ENCODE measurements around the gene ANAPC4.

Gene ANAPC4

DNA sequence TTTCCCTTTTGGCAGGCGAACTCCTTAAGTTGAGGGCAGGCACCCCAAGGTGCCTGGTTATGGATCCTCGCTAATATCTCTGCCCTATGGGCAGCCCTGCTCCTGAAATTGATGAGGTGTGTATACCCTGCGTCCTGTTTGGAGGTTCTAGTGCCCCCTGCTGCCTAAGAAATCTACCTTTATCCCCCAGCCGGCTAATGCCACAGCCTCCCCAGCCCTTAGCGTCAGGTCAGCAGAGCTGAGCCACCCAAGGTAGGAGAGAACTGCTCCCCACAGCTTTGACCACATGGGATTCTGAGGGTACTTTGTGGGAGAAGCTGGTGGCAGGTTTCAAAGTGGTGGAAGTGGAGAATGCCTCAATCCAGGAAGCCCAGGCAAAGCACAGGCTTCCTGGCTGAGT, 50.8 kb downstream of the ANAPC4 start:
- TF ChIP-seq SIN3A (IDR thresholded peaks at IDR 0.05; ENCODE audit: borderline replicate concordance, insufficient read depth, low read length) = no peak
- TF ChIP-seq POLR2AphosphoS5 (IDR thresholded peaks at IDR 0.05; ENCODE audit: low read depth, low read length) = no peak
- no peak for TF ChIP-seq FOXP2 (optimal IDR thresholded peaks at IDR 0.05; ENCODE audit: borderline replicate concordance, extremely low read depth, extremely low read length, insufficient read depth)
- TF ChIP-seq TAF1 (IDR thresholded peaks at IDR 0.05; ENCODE audit: borderline replicate concordance, insufficient read depth, low read length) = no peak
- TF ChIP-seq, protein P1, sequence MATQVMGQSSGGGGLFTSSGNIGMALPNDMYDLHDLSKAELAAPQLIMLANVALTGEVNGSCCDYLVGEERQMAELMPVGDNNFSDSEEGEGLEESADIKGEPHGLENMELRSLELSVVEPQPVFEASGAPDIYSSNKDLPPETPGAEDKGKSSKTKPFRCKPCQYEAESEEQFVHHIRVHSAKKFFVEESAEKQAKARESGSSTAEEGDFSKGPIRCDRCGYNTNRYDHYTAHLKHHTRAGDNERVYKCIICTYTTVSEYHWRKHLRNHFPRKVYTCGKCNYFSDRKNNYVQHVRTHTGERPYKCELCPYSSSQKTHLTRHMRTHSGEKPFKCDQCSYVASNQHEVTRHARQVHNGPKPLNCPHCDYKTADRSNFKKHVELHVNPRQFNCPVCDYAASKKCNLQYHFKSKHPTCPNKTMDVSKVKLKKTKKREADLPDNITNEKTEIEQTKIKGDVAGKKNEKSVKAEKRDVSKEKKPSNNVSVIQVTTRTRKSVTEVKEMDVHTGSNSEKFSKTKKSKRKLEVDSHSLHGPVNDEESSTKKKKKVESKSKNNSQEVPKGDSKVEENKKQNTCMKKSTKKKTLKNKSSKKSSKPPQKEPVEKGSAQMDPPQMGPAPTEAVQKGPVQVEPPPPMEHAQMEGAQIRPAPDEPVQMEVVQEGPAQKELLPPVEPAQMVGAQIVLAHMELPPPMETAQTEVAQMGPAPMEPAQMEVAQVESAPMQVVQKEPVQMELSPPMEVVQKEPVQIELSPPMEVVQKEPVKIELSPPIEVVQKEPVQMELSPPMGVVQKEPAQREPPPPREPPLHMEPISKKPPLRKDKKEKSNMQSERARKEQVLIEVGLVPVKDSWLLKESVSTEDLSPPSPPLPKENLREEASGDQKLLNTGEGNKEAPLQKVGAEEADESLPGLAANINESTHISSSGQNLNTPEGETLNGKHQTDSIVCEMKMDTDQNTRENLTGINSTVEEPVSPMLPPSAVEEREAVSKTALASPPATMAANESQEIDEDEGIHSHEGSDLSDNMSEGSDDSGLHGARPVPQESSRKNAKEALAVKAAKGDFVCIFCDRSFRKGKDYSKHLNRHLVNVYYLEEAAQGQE (IDR thresholded peaks at IDR 0.05; ENCODE audit: insufficient read depth in 1 of 2, low read depth in 2 of 2, low read length in 2 of 2) = no peak

DNA sequence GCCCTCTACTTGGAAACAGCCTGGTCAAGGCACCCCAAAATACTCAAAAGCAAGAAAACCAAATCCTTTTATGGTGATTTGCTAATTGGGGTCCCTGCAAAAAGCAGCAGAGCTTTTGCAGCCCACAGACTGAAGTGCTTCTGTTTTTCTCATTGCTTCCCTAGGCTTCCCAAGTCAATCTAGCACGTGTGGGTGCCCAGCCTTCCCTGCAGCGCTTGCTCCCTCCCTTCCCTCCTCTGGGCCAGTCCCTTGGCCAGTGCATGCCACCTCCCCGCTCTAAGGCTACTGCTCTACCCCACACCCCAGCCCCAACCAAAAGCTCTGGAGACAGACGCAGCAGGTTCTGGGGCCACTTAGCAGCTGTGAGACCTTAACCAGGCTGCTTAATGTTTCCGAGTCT, 53.6 kb downstream of the ANAPC4 start:
- no peak for TF ChIP-seq TAF1 (IDR thresholded peaks at IDR 0.05; ENCODE audit: borderline replicate concordance, insufficient read depth, low read length)
- TF ChIP-seq, protein P1 (IDR thresholded peaks at IDR 0.05; ENCODE audit: insufficient read depth in 1 of 2, low read depth in 2 of 2, low read length in 2 of 2) = no peak
- TF ChIP-seq SIN3A (IDR thresholded peaks at IDR 0.05; ENCODE audit: borderline replicate concordance, insufficient read depth, low read length) = no peak
- TF ChIP-seq FOXP2 (optimal IDR thresholded peaks at IDR 0.05; ENCODE audit: borderline replicate concordance, extremely low read depth, extremely low read length, insufficient read depth) = no peak
- no peak for TF ChIP-seq POLR2AphosphoS5 (IDR thresholded peaks at IDR 0.05; ENCODE audit: low read depth, low read length)

DNA sequence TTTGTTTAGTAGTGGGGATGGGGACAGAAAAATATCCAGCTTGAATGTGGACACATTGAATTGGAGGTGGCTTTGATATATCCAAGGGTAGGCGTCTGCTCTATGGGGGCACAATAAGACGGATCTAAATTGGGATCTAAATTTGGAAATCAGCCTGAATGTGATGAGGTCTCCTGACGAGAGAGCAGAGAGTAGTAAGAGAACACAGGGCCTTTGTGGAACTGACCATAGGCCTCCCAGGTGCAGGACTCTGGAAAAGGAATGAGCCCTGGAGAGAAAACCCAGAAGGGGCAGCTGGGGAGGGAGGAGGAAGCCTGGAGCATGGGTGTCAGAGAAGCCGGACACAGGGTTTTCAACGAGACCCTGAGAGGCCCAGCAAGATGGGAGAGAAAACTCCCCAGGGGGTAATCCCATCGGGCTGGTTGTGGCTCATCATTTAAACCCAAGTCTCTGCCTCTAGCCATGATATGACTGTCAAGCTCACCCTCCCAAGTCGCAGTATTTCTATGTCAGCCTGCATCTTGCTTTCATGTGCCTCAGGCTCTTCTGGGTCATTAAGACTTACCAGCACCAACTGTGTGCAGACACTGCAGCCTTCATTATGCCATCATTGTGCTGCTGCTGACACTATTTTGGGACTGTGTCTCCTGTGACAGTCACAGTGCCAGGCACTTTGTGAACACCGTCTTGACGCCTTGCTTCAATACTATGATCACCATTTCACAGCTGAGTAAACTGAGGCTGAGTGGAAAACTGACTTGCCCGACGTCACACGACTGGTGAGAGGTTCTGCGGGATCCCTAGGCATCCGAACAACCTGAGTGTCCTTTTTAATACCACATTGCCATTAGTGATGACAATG, 57.1 kb downstream of the ANAPC4 start:
- TF ChIP-seq SIN3A (IDR thresholded peaks at IDR 0.05; ENCODE audit: borderline replicate concordance, insufficient read depth, low read length) (no peak), POLR2AphosphoS5 (IDR thresholded peaks at IDR 0.05; ENCODE audit: low read depth, low read length) (no peak)
- TF ChIP-seq, protein P1 (IDR thresholded peaks at IDR 0.05; ENCODE audit: insufficient read depth in 1 of 2, low read depth in 2 of 2, low read length in 2 of 2) = no peak

GRCh38 chr4:25437926-25438325, 60.9 kb downstream of the ANAPC4 start:
- TF ChIP-seq SIN3A (IDR thresholded peaks at IDR 0.05; ENCODE audit: borderline replicate concordance, insufficient read depth, low read length) (no peak), TAF1 (IDR thresholded peaks at IDR 0.05; ENCODE audit: borderline replicate concordance, insufficient read depth, low read length) (no peak)
- TF ChIP-seq, protein P1 (IDR thresholded peaks at IDR 0.05; ENCODE audit: insufficient read depth in 1 of 2, low read depth in 2 of 2, low read length in 2 of 2) = no peak
